Parathyroid adenoma (tissue), 2 donors: ENCODE measurements around the gene ESX1.

Source experiments
- H2AFZ ChIP-seq: fragments of 300-600 bp; sonication (generic); one replicate; pipeline ENCODE4 v1.7.0; 2017; ENCODE audit warnings: antibody characterized with exemption, mild to moderate bottlenecking
- H3K27ac ChIP-seq: fragments of 300-600 bp; sonication (generic); one replicate; pipeline ENCODE4 v1.7.0; 2017
- H3K27me3 ChIP-seq: fragments of 300-600 bp; sonication (generic); one replicate; pipeline ENCODE4 v1.7.0; 2017; ENCODE audit warnings: low read length; ENCODE audit not compliant: control insufficient read depth, insufficient read depth
- H3K36me3 ChIP-seq: fragments of 300-600 bp; sonication (generic); one replicate; pipeline ENCODE4 v1.7.0; 2017; ENCODE audit warnings: low read length; ENCODE audit not compliant: control insufficient read depth, insufficient read depth
- H3K4me1 ChIP-seq: fragments of 300-600 bp; sonication (generic); one replicate; pipeline ENCODE4 v1.7.0; 2017; ENCODE audit warnings: control low read depth
- H3K4me2 ChIP-seq: fragments of 300-600 bp; sonication (generic); one replicate; pipeline ENCODE4 v1.7.0; 2017; ENCODE audit warnings: low read length
- H3K4me3 ChIP-seq: fragments of 300-600 bp; sonication (generic); one replicate; pipeline ENCODE4 v1.7.0; 2017; ENCODE audit warnings: low read depth, low read length
- H3K79me2 ChIP-seq: fragments of 300-600 bp; sonication (generic); one replicate; pipeline ENCODE4 v1.7.0; 2017; ENCODE audit warnings: control low read depth
- H3K9ac ChIP-seq: fragments of 300-600 bp; sonication (generic); one replicate; pipeline ENCODE4 v1.7.0; 2017; ENCODE audit warnings: mild to moderate bottlenecking
- H3K9me3 ChIP-seq: fragments of 300-600 bp; sonication (generic); one replicate; pipeline ENCODE4 v1.7.0; 2017; ENCODE audit warnings: low read length; ENCODE audit not compliant: control insufficient read depth
- CTCF ChIP-seq: fragments of 300-600 bp; sonication (generic); IDR thresholded peaks from one replicate; pipeline ENCODE4 v1.7.0; 2017; ENCODE audit warnings: antibody characterized with exemption, mild to moderate bottlenecking
- donor health status: primary hyperparathyroidism.

The ESX1 gene

GRCh38 chrX:104211187-104211586 is 43.5 kb downstream of the ESX1 start:
- no peak overlapping the region for H3K27ac ChIP-seq
- H3K36me3 ChIP-seq = no peaks in the 10 kb centered on the region
- H2AFZ ChIP-seq = no peak overlapping the region
- no peaks in the 10 kb centered on the region for H3K9me3 ChIP-seq
- no peak overlapping the region for H3K4me3 ChIP-seq
- H3K79me2 ChIP-seq = no peaks in the 10 kb centered on the region
- no peaks in the 10 kb centered on the region for H3K4me1 ChIP-seq
- H3K4me2 ChIP-seq = no peak overlapping the region
- H3K27me3 ChIP-seq = no peaks in the 10 kb centered on the region
- TF ChIP-seq CTCF = no peak
- no peak overlapping the region for H3K9ac ChIP-seq

- H3K27me3 ChIP-seq = no peaks in the 10 kb centered on the region
- H3K4me2 ChIP-seq = no peak overlapping the region
- H2AFZ ChIP-seq = no peak overlapping the region
- no peaks in the 10 kb centered on the region for H3K36me3 ChIP-seq
- H3K27ac ChIP-seq = no peak overlapping the region
- no peak overlapping the region for H3K9ac ChIP-seq
- no peaks in the 10 kb centered on the region for H3K4me1 ChIP-seq
- TF ChIP-seq CTCF = no peak
- no peak overlapping the region for H3K4me3 ChIP-seq
- H3K9me3 ChIP-seq = no peaks in the 10 kb centered on the region
- no peaks in the 10 kb centered on the region for H3K79me2 ChIP-seq
These were observed 49.2 kb downstream of the ESX1 start for GRCh38 chrX:104205548-104205947.
